HS-27A (cell line): ENCODE measurements around the gene HRH3.
A peak's percentile ranks its signal among the peaks of the same experiment; 100 is the strongest.

ENCODE experiments used
- DNase-seq: peaks from one replicate; pipeline ENCODE4 v3.0.0-alpha.2; 2012; ENCODE audit warnings: low read depth, missing footprints

Gene HRH3

DNA sequence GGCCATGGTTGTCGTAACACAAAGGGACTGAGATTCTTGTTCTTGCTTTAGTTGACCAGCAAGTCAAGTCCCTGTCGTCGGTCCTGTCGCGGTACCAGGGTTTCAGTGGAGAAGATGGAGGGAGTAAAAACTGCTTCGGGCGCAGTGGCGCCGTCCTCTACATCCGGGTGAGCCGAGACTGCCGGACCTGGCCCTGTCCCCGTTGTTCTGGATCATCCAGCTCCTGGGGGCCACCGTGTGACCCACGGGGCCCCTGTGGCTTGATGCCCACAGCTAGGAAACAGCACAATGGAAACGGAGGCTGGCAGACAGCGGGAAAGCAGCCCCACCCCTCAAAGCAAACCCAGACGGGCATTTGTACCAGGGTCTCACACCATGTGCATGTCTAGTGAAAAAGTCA is 22.3 kb downstream of the HRH3 start:
- no peak for DNase-seq

DNA sequence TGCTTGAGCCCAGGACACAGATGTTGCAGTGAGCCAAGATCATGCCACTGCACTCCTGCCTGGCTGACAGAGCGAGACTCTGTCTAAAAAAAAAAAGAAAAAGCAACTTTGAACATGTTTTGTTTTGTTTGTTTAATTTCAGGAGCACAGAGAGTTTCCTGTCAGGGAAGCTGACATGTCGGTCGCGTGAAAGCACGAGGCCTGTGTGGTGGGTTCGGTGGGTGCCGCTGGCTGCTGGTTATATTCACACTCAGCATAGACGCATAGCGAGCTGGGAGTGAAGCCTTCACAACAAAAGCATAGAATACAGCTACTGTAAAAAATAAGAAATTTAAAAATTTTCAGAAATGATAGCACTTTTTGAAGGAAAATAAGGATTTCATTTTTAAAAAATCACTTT is 22.8 kb downstream of the HRH3 start:
- DNase-seq = no peak

GRCh38 chr20:62196286-62196685 is 23.8 kb downstream of the HRH3 start:
- DNase-seq = no peak

DNA sequence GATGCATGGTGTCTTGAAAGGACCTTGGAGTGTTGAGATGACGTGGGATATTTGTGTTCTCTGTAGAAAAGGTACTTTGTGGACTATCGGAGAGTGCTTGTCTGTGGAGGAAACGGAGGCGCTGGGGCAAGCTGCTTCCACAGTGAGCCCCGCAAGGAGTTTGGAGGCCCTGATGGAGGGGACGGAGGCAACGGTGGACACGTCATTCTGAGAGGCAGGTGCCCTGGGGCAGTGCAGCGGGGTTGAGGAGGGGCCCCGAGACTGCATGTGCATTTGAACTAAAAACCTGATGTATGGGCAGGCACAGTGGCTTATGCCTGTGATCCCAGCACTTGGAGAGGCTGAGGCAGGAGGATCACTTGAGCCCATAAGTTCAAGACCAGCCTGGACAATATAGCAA is 24.3 kb downstream of the HRH3 start:
- DNase-seq = no peak

GRCh38 chr20:62195075-62195405 is 25.0 kb downstream of the HRH3 start:
- no peak for DNase-seq

GRCh38 chr20:62193079-62194025 is 26.7 kb downstream of the HRH3 start:
- DNase-seq = no peak

DNA sequence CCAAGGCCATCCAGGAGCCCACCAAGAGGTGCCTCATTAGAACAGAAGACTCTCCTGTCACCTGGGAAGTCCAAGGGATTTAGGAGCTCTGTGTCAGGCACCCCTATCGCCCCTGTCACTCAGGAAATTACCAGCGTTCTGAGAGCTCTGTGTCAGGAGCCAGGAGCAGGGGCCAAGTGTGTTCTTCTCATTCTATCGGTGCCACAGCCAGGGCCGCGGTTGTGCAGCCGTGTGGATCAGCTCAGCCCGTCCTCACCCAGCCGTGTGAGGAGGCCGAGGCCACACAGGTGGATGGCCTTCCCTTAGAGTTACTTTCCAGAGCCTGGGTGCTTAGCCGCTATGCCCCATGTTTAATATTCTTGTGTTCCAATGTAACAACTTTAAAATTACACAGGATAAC is 27.4 kb downstream of the HRH3 start:
- DNase-seq = no peak

DNA sequence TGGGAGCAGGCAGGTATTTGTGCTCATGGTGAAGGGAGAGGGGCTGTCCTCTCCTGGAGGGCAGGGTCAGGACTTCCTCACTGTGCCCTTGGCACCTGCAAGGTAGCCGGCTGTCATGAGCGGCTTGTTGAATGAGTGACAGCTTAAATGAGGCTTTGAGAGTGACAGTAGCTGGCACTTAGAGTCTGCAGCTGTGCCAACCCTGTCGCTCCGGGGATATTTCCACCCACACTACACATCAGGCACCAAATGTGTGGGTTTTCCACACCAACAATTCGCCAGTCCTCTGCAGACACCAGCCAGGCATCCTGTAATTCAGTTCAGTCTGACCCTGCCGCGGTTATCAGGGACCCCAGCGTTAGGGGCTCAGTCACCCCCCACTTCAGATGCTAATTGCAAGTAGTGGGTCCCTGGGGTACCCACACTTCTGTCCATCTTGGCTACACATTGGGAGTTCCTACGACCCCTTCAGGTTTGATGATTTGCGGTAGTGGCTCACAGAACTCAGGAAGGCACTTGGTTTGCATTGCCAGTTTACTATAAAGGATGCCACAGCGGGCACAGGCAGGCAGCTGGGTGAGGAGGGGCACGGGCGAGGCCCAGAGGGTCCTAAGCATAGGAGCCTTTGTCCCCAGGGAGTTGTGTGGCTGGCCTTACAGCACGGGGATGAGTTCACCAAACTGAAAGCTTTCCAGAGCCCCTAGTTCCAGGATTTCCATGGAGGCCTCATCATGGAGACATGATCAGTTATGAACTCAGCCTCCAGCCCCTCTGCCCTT is 28.1 kb downstream of the HRH3 start:
- no peak for DNase-seq

GRCh38 chr20:62190639-62191411 is 29.3 kb downstream of the HRH3 start:
- DNase-seq = no peak

- DNase-seq = no peak
Measured at GRCh38 chr20:62186887-62187866, 32.9 kb downstream of the HRH3 start.

DNA sequence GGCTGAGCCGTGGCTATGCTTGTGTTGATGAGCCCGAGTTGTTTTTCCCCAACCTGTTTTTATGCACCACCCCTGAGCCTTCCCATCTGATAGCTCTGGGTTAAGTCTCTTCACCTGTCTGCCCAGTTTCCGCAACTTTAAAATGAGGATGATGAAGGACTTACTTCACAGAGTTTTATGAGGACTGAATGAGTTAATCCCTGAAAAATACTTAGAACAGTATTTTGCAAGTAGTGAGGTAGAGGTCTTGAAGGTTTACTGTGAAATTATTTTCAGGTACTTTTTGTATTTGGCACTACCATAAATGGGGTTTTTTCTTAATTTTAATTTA is 34.0 kb downstream of the HRH3 start:
- DNase-seq = no peak

DNA sequence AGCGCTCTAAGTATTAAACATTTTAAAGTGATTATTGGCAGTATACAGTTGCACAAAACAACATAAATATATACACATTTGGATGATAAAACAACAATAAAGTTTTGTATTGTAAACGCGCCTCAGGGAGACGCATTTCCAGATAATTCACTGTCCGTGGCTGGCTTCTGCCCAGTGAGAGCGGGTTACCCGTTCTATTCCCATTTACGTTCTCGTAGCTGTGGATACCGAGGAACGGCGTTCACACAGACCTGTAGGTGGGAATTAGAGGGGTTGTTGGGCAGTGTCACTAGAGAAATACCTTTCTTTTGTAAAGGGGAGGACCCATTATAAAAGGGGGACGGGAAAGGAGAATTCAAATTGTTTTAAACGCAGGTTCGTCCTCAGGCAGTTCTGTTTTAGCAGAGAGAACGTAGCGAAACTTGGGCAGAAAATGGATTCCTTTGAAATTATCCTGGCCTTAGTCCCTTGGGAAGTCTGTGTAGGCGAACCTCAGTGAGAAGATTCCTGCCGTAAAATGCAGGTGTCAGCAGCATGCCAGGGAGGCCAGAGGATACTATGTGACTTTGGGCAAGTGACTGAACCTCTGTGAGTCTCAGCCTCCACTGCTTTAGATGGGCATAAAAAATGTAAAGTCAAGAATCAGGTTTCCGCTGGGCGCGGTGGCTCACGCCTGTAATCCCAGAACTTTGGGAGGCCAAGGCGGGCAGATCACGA is 36.5 kb downstream of the HRH3 start:
- no peak for DNase-seq

- DNase-seq = peak; percentile 87
Measured at GRCh38 chr20:62182469-62183425, 37.3 kb downstream of the HRH3 start, which contains the start of gene MTG2. Gene MTG2 (plus strand): TSS chr20:62183028. CDS start chr20:62193421, 10,393 bp downstream.

DNA sequence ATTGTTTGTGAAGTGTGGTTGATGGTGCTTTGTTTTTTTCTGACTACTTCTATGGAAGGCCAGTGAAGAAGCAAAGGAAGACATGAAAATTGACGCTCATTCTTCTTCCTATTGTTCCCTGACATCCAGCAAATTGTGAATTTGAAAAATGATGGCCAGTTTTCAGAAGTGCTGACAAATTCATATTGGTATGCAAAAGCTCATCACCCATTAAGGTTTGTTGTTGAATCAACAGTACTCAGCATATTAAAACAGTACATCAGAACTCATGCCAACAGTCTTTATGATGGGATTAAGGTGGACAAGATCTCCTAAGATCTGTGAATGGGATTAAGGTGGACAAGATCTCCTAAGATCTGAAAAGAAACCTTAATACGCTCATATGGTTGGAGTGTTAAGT is 38.3 kb downstream of the HRH3 start:
- no peak for DNase-seq

- no peak for DNase-seq
Measured at GRCh38 chr20:62179162-62179504, 40.9 kb downstream of the HRH3 start.

DNA sequence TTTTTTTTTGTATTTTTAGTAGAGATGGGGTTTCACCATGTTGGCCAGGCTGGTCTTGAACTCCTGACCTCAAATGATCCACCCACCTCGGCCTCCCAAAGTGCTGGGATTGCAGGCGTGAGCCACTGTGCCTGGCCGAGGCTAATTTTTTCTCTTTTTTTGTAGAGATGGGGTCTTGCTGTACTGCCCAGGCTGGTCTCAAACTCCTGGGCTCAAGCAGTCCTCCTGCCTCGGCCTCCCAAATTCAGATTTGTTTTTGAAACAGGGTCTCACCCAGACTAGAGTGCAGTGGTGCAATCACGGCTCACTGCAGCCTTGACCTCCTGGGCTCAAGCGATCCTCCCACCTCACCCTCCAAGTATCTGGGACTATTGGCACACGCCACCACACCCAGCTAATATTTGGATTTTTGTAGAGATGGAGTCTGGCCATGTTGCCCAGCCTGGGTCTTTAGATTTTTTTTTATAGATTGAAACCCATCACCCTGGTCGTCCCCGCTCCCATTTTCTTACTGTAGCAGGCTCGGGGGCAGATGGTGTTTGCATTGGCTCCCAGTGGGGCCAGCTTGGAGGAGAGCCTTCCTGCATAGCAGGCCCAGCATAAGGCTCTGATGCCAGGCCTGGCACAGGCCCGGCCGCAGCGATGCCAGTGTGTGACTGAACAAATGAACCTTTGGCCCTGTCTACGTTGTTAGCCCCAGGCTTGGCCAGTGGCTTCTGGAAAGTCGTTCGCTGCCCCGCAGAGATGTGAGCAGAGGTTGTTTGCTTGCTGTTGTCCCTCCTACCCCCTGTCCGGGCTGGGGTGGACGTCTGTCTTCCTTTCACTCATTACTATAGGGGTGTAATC is 41.5 kb downstream of the HRH3 start:
- no peak for DNase-seq

DNA sequence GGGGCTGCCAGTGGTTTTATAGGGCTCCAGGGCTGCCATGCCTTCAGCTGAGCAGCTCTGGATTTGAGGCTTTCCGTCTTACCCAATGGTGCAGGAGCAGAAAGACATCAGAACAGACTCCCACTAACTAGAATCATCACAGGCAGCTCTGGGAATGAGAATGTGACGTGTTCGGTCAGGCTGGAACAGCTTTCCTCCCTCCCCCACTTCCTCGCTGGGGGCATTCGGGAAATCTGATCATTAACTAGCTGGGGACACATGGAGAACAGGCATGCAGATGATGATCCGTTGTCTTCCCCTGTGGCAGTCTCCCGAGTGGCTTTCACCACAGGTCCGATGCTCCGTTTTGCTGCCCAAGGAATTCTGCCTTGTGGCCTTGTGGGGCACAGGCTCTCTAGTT is 42.8 kb downstream of the HRH3 start:
- DNase-seq = no peak

GRCh38 chr20:62176866-62177265 is 43.2 kb downstream of the HRH3 start:
- DNase-seq = no peak

DNA sequence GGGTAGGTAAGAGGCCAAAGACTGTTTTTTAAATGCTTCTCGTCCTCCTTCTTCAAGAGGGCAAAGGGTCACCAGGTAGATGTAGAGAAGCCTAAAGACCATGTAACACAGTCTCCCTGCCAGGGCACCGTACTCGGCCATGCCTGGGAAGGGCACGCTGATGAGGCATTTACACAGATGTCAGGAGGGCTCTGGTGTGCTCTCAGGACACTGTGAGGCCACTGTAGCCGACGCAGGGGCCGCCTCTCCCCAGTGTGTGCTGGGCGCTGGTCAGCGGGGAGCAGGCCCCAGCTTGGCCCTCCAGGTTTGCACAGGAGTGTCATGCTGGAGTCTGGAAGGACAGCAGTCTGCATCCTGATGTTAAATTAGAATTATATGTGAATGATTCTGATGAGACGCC is 44.4 kb downstream of the HRH3 start:
- DNase-seq = no peak
